ENCODE results near the gene PIR.

Gene PIR

DNA sequence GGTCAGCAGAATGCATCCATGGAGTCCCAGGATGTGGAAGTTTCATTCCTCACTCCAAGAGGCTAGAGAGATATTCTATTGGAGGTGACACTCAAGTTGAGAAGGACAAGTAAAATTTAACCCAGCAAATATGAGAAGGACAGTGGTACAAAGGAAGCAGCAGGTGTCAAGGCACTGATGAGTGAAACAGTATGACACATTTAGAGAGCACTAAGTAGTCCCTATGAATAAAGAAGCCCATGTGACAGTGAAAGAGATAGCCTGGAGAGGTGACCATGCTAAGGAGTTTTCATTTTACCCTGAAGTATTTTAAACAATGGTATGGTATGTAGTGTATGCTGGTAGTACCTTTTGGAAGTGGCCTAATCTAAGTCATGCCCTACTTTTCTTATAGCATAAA is 16.7 kb upstream of the PIR start:
- H3K9me3 ChIP-seq (ENCODE audit: control insufficient read depth, insufficient read depth, low read length), result no peaks in the 10 kb centered on the region
- no peak overlapping the region for H3K9ac ChIP-seq (ENCODE audit: low read depth, low read length)
- no peaks in the 10 kb centered on the region for H3K36me3 ChIP-seq (ENCODE audit: control insufficient read depth, insufficient read depth, low read length)
- H3K27me3 ChIP-seq (ENCODE audit: control insufficient read depth, insufficient read depth, low read length), result peaks cover 25% of the 10 kb centered on the region
- H3K27ac ChIP-seq (ENCODE audit: low read depth, low read length), result no peak overlapping the region
- no peak overlapping the region for H3K4me3 ChIP-seq (ENCODE audit: low read depth, low read length)
- peaks cover 5% of the 10 kb centered on the region for H3K4me1 ChIP-seq (ENCODE audit: control insufficient read depth, insufficient read depth, low read length)

DNA sequence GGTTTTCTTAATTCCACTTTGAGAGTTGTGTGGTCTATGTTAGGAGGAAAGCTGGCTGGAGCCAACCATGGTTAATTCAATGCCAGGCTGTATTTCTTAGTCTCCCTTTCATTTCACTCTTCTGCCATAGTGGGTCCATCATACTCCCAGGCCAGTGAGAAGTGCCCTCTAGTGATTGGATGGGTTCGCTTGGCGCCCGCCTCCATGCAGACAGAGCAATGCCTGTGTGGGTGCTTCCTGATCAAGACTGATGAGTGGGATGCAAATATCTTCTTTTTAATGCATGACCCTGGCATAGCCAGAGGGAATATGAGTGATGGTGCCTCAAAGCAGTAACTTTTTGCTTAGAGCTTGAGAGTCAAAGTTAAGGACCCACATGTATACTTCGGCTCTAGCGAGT is 13.9 kb upstream of the PIR start:
- H3K9ac ChIP-seq (ENCODE audit: low read depth, low read length), result no peak overlapping the region
- H3K9me3 ChIP-seq (ENCODE audit: control insufficient read depth, insufficient read depth, low read length), result no peaks in the 10 kb centered on the region
- H3K4me1 ChIP-seq (ENCODE audit: control insufficient read depth, insufficient read depth, low read length), result peaks cover 9% of the 10 kb centered on the region
- no peak overlapping the region for H3K27ac ChIP-seq (ENCODE audit: low read depth, low read length)
- H3K4me3 ChIP-seq (ENCODE audit: low read depth, low read length), result no peak overlapping the region
- peaks cover 20% of the 10 kb centered on the region for H3K27me3 ChIP-seq (ENCODE audit: control insufficient read depth, insufficient read depth, low read length)
- H3K36me3 ChIP-seq (ENCODE audit: control insufficient read depth, insufficient read depth, low read length), result no peaks in the 10 kb centered on the region

DNA sequence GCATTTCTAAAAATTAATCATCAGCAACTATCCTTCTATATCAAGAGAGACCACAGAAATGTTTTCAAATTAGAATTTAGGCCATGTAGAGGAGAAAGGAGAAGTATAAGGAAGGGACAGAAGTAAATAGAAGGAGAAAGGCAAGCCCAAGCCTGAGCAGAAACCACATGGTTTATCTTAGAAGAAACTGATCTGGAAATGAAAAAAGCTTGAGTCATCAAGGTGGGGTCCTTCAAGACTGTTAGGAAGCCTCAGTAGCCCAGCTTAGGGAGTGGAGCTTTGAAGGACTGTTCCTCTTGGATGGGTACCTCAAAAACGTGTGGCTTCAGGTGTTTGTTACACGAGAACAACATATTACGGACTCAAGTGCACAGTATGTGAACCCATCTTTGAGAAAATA is 12.0 kb upstream of the PIR start:
- Histone ChIP-seq H3K27me3 (ENCODE audit: control insufficient read depth, insufficient read depth, low read length) (peaks cover 18% of the 10 kb centered on the region), H3K9ac (ENCODE audit: low read depth, low read length) (no peak overlapping the region), H3K4me3 (ENCODE audit: low read depth, low read length) (no peak overlapping the region), H3K9me3 (ENCODE audit: control insufficient read depth, insufficient read depth, low read length) (no peaks in the 10 kb centered on the region), H3K4me1 (ENCODE audit: control insufficient read depth, insufficient read depth, low read length) (peaks cover 9% of the 10 kb centered on the region), H3K36me3 (ENCODE audit: control insufficient read depth, insufficient read depth, low read length) (no peaks in the 10 kb centered on the region), H3K27ac (ENCODE audit: low read depth, low read length) (no peak overlapping the region)

DNA sequence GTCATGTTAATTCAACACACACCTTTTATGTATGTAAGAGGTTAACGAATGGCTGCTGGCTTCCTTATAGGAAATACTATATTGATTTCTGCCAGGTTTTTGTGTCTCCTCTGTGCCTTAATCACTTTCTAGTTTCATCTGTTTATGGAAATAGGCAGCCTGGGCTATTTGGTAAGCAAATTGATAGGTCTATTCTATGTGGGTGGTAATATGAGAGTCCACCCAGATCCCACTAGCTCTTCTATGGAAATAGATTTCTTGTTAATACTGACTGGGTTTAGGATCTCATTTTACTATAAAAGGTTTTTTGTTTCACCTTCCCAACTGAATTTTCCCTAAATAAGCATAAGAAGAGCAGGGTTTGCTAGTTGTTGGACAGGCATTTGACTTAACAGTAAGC is 11.5 kb upstream of the PIR start:
- Histone ChIP-seq H3K9ac (ENCODE audit: low read depth, low read length) (no peak overlapping the region), H3K4me3 (ENCODE audit: low read depth, low read length) (no peak overlapping the region), H3K4me1 (ENCODE audit: control insufficient read depth, insufficient read depth, low read length) (peaks cover 9% of the 10 kb centered on the region), H3K36me3 (ENCODE audit: control insufficient read depth, insufficient read depth, low read length) (no peaks in the 10 kb centered on the region), H3K27me3 (ENCODE audit: control insufficient read depth, insufficient read depth, low read length) (peaks cover 16% of the 10 kb centered on the region), H3K9me3 (ENCODE audit: control insufficient read depth, insufficient read depth, low read length) (no peaks in the 10 kb centered on the region), H3K27ac (ENCODE audit: low read depth, low read length) (no peak overlapping the region)

DNA sequence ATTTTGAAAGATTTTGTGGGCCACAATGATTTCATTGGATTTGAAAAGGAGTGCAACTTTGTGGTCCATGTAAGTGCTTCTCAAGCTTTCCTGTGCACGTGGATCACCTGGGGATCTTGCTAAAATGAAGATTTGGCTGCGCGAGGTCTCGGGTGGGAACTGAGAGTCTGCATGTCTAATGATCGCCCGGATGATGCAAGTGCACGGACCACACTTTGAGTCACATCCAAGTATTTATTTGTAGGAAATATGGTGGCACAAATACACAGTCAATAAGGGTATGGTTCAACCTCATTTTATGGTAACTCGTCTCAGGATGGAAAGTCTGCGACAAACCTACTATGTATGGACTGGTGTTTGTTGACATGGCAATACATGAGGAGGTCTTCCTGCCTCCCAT is 8.4 kb upstream of the PIR start:
- Histone ChIP-seq H3K4me1 (ENCODE audit: control insufficient read depth, insufficient read depth, low read length) (peaks cover 9% of the 10 kb centered on the region), H3K9me3 (ENCODE audit: control insufficient read depth, insufficient read depth, low read length) (no peaks in the 10 kb centered on the region), H3K27me3 (ENCODE audit: control insufficient read depth, insufficient read depth, low read length) (peaks cover 11% of the 10 kb centered on the region), H3K27ac (ENCODE audit: low read depth, low read length) (no peak overlapping the region), H3K36me3 (ENCODE audit: control insufficient read depth, insufficient read depth, low read length) (no peaks in the 10 kb centered on the region), H3K9ac (ENCODE audit: low read depth, low read length) (no peak overlapping the region), H3K4me3 (ENCODE audit: low read depth, low read length) (no peak overlapping the region)

DNA sequence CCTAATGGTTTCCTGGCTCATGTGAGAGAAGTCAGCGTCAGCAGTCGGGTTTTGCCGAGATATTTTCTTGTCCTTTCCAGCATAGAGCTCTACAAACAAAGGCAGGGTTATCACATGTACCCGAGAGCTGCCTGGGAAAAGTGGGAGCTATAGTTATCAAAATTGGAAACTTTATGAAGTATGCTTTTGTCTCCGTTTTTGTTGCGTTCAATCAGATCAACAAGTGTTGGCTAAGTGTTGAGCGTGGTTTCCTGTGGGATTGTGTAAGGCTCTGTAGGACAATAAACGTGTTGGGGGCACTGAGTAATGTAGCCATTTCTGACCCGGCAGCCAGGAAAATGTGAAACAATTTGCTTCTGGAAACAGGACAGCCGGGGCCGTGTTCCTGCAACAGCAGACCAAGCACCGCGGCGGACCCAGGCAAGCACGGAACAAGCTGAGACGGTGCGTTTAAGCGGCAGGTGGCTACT is 7.4 kb upstream of the PIR start, which contains the start of gene BMX:
Gene BMX (plus strand): TSS at position 311 of the 470 bp plus-strand sequence. CDS start 7,547 bp downstream, outside the sequence.
- no peak within 1 kb of the TSS for H3K4me3 ChIP-seq (ENCODE audit: low read depth, low read length)
- H3K9me3 ChIP-seq (ENCODE audit: control insufficient read depth, insufficient read depth, low read length), result no peaks in the 10 kb centered on the region
- no peak within 1 kb of the TSS for H3K9ac ChIP-seq (ENCODE audit: low read depth, low read length)
- H3K36me3 ChIP-seq (ENCODE audit: control insufficient read depth, insufficient read depth, low read length), result no peaks in the 10 kb centered on the region
- no peak within 1 kb of the TSS for H3K27ac ChIP-seq (ENCODE audit: low read depth, low read length)
- H3K27me3 ChIP-seq (ENCODE audit: control insufficient read depth, insufficient read depth, low read length), result peaks cover 11% of the 10 kb centered on the region
- peaks cover 9% of the 10 kb centered on the region for H3K4me1 ChIP-seq (ENCODE audit: control insufficient read depth, insufficient read depth, low read length)

DNA sequence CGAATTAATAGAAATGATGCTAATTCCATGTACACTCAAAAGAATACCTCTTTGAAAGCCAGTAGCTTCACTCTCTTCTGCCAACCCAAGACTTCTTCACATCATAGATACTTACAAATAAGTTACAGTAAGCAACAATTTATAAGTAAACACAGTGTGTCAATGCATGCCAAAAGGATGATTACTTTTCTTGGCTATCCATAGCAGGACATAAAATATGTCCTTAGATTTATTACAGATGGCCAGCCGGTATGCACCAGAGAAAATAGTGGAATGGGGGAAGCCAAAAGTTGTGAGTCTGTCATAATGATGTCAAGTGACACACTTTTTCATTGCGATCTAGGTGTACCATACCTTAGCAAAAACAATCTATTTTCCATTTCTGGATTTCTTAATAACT is 6.8 kb upstream of the PIR start:
- H3K27me3 ChIP-seq (ENCODE audit: control insufficient read depth, insufficient read depth, low read length), result peaks cover 6% of the 10 kb centered on the region; the same call in 1 of the 2 replicates
- no peaks in the 10 kb centered on the region for H3K9me3 ChIP-seq (ENCODE audit: control insufficient read depth, insufficient read depth, low read length)
- H3K9ac ChIP-seq (ENCODE audit: low read depth, low read length), result no peak overlapping the region
- H3K27ac ChIP-seq (ENCODE audit: low read depth, low read length), result no peak overlapping the region
- H3K4me3 ChIP-seq (ENCODE audit: low read depth, low read length), result no peak overlapping the region
- H3K4me1 ChIP-seq (ENCODE audit: control insufficient read depth, insufficient read depth, low read length), result peaks cover 5% of the 10 kb centered on the region
- H3K36me3 ChIP-seq (ENCODE audit: control insufficient read depth, insufficient read depth, low read length), result no peaks in the 10 kb centered on the region

DNA sequence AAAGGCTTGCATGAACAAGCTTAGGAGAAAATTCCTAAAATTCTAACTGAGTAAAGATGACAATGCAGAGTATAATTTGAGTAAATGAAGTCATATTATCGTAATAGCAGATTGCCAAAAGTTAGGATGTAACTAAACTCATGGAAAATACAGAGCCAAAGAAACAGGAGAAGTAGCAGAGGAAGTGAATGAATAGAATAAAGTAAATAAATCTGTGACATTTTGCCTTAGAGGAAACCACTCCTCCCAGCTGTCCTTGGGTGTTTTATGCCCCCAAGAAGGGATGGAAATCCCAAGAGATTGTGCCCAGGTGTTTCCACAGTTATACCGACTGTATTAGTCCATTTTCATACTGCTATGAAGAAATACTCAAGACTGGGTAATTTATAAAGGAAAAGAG is 5.6 kb upstream of the PIR start:
- H3K4me1 ChIP-seq (ENCODE audit: control insufficient read depth, insufficient read depth, low read length), result peaks cover 3% of the 10 kb centered on the region; the same call in 1 of the 2 replicates
- H3K4me3 ChIP-seq (ENCODE audit: low read depth, low read length), result no peak overlapping the region
- no peak overlapping the region for H3K27ac ChIP-seq (ENCODE audit: low read depth, low read length)
- no peaks in the 10 kb centered on the region for H3K36me3 ChIP-seq (ENCODE audit: control insufficient read depth, insufficient read depth, low read length)
- no peaks in the 10 kb centered on the region for H3K9me3 ChIP-seq (ENCODE audit: control insufficient read depth, insufficient read depth, low read length)
- no peak overlapping the region for H3K9ac ChIP-seq (ENCODE audit: low read depth, low read length)
- peaks cover 9% of the 10 kb centered on the region; the same call in 1 of the 2 replicates for H3K27me3 ChIP-seq (ENCODE audit: control insufficient read depth, insufficient read depth, low read length)

DNA sequence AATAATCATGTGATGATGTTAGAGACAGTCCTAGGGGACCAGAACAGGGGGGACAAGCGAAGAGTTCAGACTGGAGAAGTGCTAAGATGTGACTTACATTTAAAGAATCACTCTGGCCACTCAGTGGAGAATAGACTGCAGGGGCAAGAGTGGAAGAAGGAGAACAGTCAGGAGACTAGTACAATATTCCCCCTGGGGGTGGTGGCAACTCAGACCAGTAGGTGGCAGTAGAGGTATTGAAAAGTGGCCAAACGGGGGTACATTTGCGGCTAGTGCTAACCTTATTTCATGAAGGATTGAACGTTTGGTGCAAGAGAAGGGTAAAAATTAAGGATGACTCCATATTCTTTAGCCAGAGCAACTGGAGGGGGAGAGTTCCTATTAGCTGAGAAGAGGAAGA is 4.7 kb upstream of the PIR start:
- Histone ChIP-seq H3K4me3 (ENCODE audit: low read depth, low read length) (no peak overlapping the region), H3K27me3 (ENCODE audit: control insufficient read depth, insufficient read depth, low read length) (peaks cover 9% of the 10 kb centered on the region; the same call in 1 of the 2 replicates), H3K9ac (ENCODE audit: low read depth, low read length) (no peak overlapping the region), H3K4me1 (ENCODE audit: control insufficient read depth, insufficient read depth, low read length) (peaks cover 6% of the 10 kb centered on the region), H3K27ac (ENCODE audit: low read depth, low read length) (no peak overlapping the region), H3K36me3 (ENCODE audit: control insufficient read depth, insufficient read depth, low read length) (no peaks in the 10 kb centered on the region), H3K9me3 (ENCODE audit: control insufficient read depth, insufficient read depth, low read length) (no peaks in the 10 kb centered on the region)

DNA sequence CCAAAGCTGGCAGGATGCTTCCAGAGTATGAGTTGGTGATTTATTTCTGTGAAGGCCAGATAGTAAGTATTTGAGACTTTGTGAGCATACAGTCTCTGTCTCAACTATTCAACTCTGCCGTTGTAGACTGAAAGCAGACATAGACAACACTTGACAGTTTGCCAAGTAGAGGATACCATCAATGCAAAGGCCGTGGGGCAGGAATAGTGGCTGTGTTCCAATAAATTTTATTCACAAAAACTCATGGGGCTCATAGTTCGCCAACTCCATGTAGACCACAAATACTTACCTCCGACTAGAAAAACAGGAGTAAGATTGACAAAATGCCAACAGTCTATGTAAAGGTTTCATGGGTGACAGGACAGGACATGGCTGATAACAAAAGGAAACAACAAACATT is 3.7 kb upstream of the PIR start:
- Histone ChIP-seq H3K9ac (ENCODE audit: low read depth, low read length) (no peak overlapping the region), H3K4me3 (ENCODE audit: low read depth, low read length) (no peak overlapping the region), H3K9me3 (ENCODE audit: control insufficient read depth, insufficient read depth, low read length) (no peaks in the 10 kb centered on the region), H3K36me3 (ENCODE audit: control insufficient read depth, insufficient read depth, low read length) (no peaks in the 10 kb centered on the region), H3K27ac (ENCODE audit: low read depth, low read length) (no peak overlapping the region), H3K4me1 (ENCODE audit: control insufficient read depth, insufficient read depth, low read length) (peaks cover 16% of the 10 kb centered on the region), H3K27me3 (ENCODE audit: control insufficient read depth, insufficient read depth, low read length) (peaks cover 9% of the 10 kb centered on the region)

DNA sequence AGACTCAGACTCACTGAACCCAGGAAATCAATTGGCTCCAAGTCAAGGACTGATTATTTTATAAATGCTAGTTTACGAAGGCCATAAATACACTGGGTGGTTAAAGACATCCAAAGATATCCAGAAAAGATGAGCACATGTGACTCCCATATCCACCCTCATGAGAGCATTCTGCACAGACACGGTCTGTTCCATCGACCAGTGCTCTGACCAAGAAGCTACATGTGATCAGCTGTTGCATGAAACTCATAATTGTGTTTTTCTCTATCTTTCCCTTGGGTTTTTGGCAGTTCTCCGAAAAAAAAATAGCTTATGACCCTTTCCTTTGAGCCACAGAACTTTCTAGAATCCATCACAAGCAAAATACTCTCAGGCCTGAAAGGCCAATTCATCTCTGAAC is 2.7 kb upstream of the PIR start:
- peaks cover 18% of the 10 kb centered on the region for H3K4me1 ChIP-seq (ENCODE audit: control insufficient read depth, insufficient read depth, low read length)
- H3K9ac ChIP-seq (ENCODE audit: low read depth, low read length), result no peak overlapping the region
- H3K4me3 ChIP-seq (ENCODE audit: low read depth, low read length), result no peak overlapping the region
- no peak overlapping the region for H3K27ac ChIP-seq (ENCODE audit: low read depth, low read length)
- H3K27me3 ChIP-seq (ENCODE audit: control insufficient read depth, insufficient read depth, low read length), result peaks cover 9% of the 10 kb centered on the region
- H3K9me3 ChIP-seq (ENCODE audit: control insufficient read depth, insufficient read depth, low read length), result no peaks in the 10 kb centered on the region
- H3K36me3 ChIP-seq (ENCODE audit: control insufficient read depth, insufficient read depth, low read length), result no peaks in the 10 kb centered on the region; the same call in 1 of the 2 replicates

DNA sequence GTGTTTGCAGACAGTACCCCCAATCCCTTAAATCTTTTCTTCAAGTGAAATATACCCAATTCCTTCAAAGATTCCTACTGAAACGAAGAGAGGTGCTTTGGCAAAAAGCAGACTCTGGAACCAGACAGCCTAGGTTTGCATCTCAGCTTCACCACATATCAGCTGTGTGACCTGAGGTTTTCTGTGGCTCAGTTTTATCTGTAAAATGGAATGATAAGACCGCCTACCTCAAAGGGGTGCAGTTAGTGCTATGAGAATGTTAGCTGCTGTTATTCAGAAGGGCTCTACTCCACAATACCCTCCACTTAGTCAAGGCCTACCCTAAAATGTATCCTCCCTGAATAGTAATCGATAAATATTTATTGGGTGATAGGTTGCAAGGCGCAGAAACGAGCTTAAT is 664 bp downstream of the PIR start:
- H3K9me3 ChIP-seq (ENCODE audit: control insufficient read depth, insufficient read depth, low read length), result no peaks in the 10 kb centered on the region
- peaks cover 18% of the 10 kb centered on the region for H3K4me1 ChIP-seq (ENCODE audit: control insufficient read depth, insufficient read depth, low read length)
- H3K27ac ChIP-seq (ENCODE audit: low read depth, low read length), result peak overlapping the region; percentile 48
- peaks cover 9% of the 10 kb centered on the region for H3K27me3 ChIP-seq (ENCODE audit: control insufficient read depth, insufficient read depth, low read length)
- H3K4me3 ChIP-seq (ENCODE audit: low read depth, low read length), result peak overlapping the region; percentile 72
- no peaks in the 10 kb centered on the region; the same call in 1 of the 2 replicates for H3K36me3 ChIP-seq (ENCODE audit: control insufficient read depth, insufficient read depth, low read length)
- peak overlapping the region; percentile 47 for H3K9ac ChIP-seq (ENCODE audit: low read depth, low read length)
